Retina (tissue), 1 donor: ENCODE results near the gene PROM1.
A peak's percentile ranks its signal among the peaks of the same experiment; 100 is the strongest.

ENCODE experiments used
- DNase-seq: peaks from one replicate; pipeline ENCODE4 v3.0.0-alpha.2; 2016

PROM1 gene, protein sequence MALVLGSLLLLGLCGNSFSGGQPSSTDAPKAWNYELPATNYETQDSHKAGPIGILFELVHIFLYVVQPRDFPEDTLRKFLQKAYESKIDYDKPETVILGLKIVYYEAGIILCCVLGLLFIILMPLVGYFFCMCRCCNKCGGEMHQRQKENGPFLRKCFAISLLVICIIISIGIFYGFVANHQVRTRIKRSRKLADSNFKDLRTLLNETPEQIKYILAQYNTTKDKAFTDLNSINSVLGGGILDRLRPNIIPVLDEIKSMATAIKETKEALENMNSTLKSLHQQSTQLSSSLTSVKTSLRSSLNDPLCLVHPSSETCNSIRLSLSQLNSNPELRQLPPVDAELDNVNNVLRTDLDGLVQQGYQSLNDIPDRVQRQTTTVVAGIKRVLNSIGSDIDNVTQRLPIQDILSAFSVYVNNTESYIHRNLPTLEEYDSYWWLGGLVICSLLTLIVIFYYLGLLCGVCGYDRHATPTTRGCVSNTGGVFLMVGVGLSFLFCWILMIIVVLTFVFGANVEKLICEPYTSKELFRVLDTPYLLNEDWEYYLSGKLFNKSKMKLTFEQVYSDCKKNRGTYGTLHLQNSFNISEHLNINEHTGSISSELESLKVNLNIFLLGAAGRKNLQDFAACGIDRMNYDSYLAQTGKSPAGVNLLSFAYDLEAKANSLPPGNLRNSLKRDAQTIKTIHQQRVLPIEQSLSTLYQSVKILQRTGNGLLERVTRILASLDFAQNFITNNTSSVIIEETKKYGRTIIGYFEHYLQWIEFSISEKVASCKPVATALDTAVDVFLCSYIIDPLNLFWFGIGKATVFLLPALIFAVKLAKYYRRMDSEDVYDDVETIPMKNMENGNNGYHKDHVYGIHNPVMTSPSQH

DNA sequence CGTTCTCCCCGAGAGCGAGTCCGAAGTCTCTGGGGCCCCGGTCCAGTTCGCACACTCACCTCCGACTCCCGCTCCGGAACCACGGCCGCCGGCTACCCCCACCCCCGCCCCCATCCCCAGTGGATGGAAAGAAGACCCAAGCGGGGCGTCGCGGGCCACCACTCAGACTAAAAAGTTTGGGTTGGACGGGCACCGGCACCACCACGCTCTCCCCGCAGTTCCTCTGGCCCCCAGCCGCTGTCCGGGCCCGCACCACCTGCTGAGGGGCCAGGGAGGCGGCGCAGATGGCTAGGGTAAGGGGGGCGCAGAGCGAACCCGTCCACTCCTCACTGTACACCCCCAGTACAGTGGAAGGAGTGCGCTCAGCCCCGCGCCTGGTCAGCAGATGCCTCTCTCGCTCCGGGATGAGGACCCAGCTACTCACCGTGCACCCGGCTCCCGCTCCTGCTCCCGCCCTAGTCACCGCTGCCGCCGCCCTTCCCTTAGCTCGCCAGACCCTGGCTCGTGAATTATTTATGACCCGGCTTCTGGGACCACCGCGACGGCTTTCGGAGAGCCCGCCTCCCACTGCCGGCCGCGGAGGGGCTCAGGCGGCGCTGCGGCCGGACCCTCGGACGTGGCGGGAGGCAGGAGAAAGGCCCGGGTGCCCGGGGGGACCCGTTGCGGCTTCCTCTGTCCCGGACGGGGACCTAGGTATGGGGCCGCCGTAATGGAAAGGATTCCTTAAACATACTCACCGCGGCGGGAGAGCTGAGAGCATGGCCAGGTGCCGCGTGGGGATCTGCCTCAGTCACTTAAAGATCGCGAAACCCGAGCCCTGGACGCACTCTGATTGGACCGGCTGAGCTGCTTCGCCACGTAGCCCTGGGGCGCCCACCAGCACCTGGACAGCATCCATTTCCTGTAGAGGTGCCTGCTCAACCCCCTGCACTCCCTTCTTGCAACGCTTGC, at the start of gene PROM1:
Gene PROM1, minus strand, starts transcription at position 783 of the 951 bp plus-strand sequence. CDS start 8,117 bp downstream, outside the sequence.
- DNase-seq = peak; percentile 89

DNA sequence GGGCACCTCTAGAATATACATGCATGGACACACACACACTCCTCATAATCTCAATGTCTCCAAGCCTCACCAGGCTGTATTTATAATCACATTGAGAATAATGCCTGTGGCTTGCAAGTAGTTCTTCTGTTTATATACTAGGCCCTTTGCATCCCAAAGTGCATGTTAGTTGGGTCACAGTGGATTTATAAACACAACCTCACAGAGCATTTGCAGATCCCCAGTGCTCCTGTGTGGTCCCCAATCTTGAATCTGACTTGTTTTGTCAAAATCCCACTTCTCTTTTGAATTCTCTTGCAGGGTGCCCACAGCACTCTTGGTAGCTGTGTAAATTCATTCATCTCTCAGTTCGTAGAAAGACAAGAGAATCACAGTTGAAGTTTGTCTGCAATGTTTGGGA, 49.6 kb upstream of the PROM1 start:
- no peak for DNase-seq

DNA sequence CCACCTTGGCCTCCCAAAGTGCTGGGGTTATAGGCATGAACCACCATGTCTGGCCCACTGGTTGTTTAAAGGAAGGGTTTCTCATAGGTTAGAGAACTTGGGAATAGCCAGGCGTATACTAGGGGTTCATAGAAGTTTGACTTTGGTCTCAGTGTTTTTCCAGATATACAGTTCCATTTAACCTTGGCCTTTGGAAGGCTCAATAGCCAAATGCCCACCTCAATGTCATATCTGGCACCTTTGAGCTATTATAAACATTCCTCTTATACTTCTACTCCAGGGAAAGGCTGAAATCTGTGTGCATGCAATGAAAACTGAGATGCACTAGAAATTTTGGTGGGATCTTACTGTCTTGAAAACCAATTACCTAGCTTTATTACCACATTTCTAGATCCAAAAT, 47.5 kb upstream of the PROM1 start:
- DNase-seq = no peak

DNA sequence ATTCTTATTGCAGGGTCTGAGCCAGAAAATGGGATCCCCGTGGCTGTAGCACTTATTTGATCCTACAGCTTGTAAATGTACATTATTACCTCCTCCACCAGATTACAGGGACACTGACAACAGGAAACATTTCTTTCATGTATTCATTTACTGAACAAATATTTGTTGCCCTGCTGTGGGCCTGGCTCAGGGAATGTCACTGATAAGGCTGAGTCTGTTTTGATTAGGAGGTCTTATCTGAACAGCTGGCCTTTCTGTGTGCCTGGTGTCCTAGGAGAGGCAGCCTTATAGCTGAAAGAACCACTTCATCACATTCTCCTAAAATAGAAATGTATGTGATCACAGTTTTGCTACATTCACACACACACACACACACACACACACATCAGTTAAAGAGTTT, 45.5 kb upstream of the PROM1 start:
- no peak for DNase-seq

DNA sequence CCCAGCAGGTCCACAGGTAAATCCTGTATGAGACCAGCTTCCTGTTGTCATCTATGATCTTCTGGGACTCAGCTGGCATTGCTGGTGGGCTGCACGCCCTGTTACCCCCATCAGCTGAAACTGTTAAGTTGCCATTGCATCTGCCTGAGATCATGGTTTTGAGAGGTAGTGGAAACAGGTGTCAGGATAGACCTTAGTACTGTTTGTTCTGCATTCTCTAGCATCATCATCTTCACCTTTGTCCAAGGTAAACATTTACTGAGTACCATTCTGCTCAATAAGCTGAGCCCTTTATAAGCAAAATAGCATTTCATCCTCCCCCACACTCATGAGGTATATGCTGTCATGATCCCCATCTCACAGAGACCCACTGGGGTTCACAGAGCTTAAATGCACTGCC, 42.9 kb upstream of the PROM1 start:
- DNase-seq = no peak

DNA sequence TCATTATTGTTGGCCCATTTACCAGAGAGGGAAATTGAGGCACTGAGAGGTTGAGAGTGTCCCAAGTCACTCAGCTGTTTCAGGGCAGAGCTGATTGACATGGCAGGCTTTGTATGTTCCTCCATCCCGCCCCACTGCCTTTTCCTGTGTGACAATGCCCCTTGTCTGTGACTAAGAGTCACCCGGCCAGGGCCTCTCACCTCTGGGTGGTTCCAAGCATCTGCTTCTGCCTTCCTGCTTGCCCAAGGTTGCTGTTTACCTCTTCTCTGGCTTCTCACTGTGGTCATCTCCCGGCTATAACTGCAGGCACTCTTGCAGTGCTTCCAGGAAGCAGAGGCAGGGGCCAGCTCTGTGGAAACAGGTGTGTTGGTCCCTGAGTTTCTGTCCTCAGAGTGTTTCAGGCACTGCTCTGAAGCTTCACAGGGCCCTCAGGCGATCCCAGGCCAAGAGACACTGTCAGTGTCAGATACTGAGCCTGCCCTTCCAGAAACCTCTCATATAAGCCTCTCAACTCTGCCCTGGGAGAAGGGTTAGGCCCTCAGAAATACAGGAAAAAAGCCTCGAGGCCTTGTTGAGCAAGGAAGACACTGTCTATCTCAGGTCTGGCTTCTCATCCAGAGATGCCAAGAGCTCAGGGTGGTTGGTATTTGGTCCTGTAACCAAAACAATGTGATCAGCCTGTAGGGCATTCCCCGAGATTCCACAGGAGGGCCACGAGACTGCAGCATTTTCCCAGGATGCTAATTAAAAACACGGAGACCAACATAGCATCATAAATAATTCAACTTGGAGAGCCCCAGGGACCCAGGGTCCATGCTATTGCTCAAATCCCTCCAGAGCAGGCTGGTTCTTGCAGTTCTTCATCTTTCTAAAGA, 42.0 kb upstream of the PROM1 start:
- no peak for DNase-seq

DNA sequence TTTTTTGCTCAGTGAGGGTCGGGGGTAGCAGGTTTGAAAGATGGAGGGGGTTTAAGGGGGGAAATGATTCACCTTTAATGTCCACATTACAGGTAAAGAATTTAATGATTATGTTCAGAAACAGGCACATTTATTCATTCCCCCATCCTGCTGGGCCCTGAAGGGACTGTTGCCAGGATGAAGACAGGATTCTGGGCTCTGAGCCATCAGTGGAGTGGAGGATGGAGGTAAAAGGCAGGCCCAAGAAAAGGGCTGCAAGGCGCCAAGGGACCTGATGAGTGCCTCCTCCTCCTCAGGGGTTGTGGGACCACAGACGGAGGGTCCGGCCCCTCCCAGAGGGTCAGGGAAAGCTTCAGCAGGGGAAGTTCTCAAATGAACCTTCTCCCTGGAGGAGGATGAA, 40.4 kb upstream of the PROM1 start:
- DNase-seq = no peak

DNA sequence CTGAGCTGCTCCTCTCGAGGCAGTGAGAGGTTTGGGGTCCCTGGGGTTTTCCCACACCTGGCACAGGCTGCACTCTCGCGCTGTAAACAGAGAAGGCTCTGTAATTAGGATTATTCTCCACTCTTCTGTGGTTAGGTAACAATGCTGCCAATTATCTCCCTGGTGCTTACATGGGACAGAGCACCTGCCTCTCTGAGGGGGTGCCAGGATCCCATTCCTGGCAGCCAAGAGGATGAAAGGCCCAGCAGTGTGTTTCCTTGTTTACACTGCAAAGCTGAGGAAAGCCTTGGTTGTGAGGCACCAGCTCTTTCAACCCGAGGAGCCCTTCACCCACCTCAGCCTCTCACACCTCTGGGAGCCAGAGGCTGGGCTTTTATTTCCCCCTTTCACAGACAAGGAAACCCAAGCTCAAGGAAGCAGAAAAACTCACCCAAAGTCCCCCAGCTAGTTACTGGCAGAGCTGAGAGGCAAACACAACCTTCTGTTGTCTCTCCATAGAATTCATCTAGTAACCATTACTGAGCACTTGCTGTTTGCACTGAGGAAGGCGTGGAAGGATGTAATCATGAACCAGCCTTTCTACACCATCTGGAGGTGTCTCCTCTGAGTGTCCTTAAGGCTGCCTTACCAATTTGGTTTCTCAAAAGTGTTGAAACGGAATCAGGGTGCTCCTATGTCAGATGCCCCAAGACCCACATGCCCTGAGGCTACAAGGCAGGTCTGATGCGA, 39.7 kb upstream of the PROM1 start:
- DNase-seq = no peak

DNA sequence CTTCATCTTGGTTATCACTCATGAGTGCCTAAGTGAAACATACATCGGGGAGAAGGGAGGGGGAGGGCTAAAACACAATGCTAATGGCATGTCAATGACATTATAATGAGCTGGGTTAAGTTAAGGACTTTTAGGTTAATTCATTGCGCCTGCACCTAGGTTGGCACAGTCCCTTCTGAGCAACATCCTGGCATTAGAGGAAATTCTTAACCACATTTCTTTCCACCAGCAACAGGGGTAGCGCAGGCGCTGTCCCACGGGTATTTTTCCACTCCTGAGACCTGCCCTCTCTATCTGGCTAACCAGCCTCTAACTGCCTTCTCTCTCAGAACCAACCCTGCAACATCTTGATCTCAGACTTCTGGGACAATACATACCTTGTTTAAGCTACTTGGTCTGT, 39.0 kb upstream of the PROM1 start:
- no peak for DNase-seq

DNA sequence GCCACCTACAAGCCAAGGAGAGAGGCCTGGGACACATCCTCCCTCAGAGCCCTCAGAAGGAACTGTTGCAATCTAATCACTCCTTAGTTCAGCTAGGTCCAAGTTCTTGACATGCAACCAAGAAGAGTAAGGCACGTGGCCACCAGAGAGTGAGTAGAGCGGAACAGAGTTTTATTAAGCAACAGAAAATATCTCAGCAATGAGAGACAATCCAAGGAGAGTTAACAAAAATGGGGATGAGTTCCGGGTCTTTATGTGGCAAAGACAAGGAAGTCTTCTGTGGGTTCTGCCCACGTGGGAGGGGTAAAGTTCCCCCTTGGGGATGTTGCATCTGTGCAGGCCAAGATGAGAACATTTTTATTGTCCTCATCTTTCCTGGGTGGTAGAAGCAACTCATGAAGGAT, 38.5 kb upstream of the PROM1 start:
- DNase-seq = no peak

DNA sequence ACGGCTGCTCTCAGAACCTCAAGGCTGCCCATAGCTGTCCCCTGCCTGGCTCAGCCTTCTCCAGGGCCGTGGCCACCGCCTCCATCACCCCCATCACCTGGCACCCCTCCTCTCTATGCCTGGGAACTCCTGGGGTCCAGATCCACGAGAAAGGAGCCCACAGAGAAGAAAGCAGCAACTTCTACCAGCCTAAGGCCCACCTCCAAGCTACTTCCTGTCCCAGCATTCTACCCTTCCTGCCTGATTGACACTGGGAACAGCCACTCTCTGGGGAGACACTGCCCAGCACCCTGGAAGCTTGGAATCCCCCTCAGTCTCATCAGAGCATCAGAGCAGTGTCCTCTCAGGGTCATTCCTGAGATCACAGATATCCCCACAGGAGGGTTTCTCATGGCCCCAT, 36.9 kb upstream of the PROM1 start:
- no peak for DNase-seq

DNA sequence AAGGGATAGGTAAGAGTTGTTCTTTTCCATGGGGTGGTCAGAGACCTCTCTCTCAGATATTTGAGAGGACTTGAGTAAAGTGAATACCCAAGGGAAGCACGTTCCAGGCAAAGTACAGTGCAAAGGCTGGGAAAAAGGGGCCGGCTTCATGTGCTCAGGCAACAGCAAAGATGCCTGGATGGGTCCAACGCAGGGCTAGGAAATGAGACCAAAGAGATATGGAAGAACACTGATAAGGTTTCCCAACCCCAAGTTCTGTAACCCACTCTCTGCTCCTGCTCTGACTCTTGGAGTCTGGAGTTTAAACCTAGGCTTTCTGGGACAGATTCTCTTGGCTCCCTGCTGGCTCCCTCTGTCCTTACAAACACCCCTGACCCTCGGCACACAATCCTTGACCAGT, 36.2 kb upstream of the PROM1 start:
- DNase-seq = no peak

DNA sequence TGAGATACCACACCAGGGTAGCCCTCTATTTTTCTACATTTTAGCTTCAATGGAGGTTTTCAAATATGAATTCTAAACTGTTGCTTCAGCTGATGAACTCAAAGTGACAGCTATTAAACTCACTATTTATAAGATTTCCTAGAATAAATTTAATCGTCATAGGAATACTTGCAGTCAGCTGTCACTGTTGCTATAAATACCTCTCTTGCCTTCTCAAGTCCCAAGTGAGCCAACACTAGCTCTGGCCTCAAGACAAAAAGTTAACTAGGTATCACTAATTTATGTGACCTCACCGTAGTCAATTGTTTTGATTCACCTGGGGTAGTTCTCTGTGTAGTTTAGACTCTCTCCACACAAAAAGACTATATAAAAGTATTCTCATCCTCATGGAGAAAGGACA, 34.3 kb upstream of the PROM1 start:
- DNase-seq = no peak

DNA sequence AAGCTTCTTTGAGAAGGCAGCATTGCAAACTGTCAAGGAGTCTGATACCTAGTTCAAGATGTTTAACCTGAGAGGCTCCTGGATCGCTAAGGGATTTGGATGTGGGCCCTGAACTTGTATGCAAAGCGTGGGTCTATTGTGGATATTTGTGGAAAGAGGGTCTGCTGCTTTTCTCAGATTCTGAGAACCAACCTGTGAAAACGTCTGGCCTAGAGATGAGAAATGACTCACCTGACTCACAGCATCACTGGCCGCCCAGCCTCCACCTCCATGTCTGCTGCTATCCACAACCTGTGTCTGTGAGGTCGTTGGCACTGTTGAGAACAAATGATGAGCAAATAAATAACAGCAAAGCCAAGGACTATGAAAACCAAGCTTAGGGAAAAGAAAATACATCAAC, 33.3 kb upstream of the PROM1 start:
- no peak for DNase-seq

DNA sequence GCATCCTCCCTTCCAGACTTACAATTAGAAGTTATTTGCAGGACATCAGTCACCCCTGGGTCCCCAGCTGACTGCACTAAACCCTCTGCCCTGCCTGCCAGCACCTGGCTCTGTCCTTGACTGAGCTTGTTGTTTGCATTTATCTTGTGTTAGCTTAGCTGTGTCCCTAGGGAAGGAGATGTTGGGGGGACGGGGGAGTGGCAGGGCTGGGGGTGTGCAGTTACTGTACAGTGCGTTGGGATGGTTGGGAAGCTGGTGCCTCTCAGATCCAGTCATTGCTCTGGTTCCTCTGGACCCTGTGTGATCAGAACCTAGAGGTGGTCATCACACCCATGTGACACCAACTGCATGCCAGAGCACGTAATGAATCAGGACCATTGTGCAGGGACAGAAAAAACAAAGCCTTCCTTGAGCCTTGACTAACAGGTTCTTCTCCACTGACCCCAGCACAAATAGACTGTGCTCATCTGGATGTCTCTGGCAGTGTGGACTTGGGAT, 32.7 kb upstream of the PROM1 start:
- DNase-seq = no peak

DNA sequence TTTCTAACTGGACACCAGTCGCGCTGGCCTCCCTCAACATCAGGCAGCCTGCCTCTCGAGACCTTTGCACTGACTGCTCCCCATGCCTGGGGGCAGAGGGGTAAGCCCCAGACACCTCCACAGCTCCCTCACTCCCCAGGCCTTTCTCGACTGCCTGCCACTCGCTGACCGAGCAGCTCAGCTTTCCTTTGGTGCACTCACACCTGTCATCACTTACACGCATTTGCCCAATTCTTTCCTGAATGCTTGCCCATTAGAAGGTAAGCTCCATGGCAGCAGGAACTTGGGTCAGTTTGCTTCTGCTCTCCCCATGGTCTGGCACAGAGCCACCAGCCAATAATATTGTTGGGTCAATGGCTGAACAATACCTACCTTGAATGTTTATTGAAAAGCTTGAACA, 32.2 kb upstream of the PROM1 start:
- no peak for DNase-seq

DNA sequence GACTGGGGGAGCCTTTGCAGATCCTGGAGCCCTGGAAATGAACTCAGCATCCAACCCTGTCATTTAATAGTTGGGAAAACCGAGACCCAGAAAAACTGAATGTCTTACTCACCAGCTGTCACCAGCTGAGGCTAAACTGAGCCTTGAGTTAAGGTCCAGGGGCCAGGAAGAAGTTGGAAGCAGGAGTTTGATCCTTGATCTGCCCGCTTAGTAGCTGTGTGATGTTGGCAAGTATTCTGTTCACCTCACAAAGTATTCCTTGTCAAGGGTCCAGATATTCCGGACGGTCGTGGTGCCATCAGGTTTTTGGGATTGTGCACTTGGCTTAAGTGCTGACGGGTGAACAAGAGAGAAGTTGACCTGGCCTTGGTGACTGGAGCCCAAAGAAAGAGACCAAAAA, 30.7 kb upstream of the PROM1 start:
- no peak for DNase-seq

DNA sequence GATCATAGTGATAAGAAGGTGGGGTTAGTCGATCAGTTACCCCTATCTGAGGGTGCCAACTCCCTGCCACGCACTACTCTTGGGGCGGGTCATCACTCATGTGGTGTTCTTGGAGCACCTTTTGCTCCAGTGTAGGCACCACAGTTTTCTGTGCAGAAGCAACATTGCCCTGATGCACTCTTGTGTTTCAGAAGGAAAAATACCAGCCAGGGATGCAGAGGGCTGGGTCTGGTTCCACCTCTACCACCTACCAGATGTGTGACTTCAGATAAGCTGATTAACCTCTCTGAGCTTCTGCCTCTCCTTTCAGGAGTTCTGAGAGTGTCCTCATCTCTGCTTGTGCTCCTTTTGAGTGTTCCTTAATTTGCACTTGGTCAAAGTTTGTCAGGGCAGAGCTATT, 29.9 kb upstream of the PROM1 start:
- no peak for DNase-seq

DNA sequence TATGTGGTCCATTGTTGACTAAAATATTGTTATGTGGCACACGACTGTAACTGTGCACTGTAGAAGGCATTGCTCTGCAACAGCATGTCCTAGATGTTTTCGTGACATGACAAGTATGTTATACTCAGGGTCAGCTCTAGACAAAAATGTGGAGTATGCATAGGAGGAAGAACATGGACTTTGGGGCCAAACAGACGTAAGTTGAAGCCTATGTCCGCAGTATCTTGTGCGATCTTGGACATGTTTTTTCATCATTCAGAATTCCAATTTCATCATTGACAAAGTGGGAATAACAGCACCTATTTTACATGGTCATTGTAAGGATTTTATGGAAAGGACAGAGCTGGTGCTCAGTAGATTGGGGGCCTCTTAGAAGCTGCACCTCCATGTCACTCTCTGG, 27.7 kb upstream of the PROM1 start:
- no peak for DNase-seq

DNA sequence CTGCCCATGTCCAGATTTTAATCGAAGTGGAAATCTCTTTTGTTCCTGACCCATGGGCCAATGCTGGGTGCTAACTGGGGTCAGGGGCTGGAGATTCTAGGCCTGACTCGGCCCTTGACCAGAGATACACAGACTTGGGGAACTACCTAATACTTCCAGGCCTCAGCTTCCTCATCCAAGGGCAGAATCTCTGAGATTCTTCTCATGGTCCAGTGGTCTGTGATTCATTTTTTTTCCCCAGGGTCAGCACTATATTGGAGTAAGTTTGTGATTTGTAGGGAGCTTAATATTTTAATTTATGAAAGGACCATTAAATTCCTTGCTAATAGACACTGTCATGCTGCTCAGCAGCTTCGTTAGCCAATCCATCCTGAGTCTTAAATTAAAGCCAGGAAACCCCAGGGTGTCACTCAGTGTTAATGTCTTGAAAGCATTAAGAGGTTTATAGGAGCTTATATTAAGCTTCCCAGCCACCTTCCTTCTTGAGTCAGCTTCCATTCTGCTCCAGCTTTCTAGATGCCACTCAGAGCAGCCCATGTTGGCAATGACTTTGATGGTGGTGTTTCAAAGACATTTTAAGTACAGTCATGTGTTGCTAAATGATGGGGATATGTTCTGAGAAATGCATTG, 27.0 kb upstream of the PROM1 start:
- no peak for DNase-seq

DNA sequence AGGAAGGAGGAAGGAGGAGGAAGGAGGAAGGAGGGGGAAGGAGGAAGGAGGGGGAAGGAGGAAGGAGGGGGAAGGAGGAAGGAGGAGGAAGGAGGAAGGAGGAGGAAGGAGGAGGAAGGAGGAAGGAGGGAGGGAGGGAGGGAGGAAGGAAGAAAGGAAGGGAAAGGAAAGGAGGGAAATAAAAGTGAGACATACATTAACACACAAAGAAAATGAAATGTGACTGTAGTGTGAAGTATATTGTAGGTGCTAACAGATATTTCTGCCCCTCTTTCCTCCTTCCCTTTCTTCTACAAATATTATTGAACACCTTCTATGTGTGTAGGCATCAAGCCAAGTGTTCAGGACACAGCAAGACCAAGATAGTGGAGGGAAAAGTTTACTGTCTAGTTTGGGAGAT, 26.4 kb upstream of the PROM1 start:
- no peak for DNase-seq
